Measurements from ENCODE around the gene RPGRIP1.
"Not testable (repeated sequence)": the region's sequence is repeated elsewhere in the genome, so short reads cannot be mapped to it uniquely, and the experiment has no call there.

Gene RPGRIP1

GRCh38 chr14:21279783-21280182 is at the start of gene RPGRIP1:
RPGRIP1 (plus strand) TSS chr14:21280083; CDS start chr14:21287977, 7,894 bp downstream.
- Histone ChIP-seq H3K4me3 (no peak within 1 kb of the TSS), H3K27ac (peak within 1 kb of the TSS in 2 of 21 experiments; percentile 26 to 65)

- H3K27ac ChIP-seq: peak overlapping the region in 2 of 21 experiments; percentile 25 to 63
- H3K4me3 ChIP-seq: no peak overlapping the region
Observed at GRCh38 chr14:21231020-21231652, 48.7 kb upstream of the RPGRIP1 start.

- no peak overlapping the region for H3K27ac ChIP-seq
- no peak overlapping the region for H3K4me3 ChIP-seq
Observed at GRCh38 chr14:21233457-21234076, 46.3 kb upstream of the RPGRIP1 start.

- Histone ChIP-seq H3K27ac (no peak overlapping the region), H3K4me3 (no peak overlapping the region)
Observed at GRCh38 chr14:21234112-21234511, 45.8 kb upstream of the RPGRIP1 start.

GRCh38 chr14:21236948-21237797 is 42.7 kb upstream of the RPGRIP1 start:
- Histone ChIP-seq H3K4me3 (no peak overlapping the region), H3K27ac (no peak overlapping the region)

- H3K4me3 ChIP-seq: no peak overlapping the region
- no peak overlapping the region for H3K27ac ChIP-seq
Observed at GRCh38 chr14:21238823-21239518, 40.9 kb upstream of the RPGRIP1 start.

GRCh38 chr14:21240417-21240816 is 39.5 kb upstream of the RPGRIP1 start:
- H3K4me3 ChIP-seq: no peak overlapping the region
- no peak overlapping the region for H3K27ac ChIP-seq

- Histone ChIP-seq H3K27ac (no peak overlapping the region), H3K4me3 (no peak overlapping the region)
Observed at GRCh38 chr14:21241218-21241819, 38.6 kb upstream of the RPGRIP1 start.

GRCh38 chr14:21244544-21244943 is 35.3 kb upstream of the RPGRIP1 start:
- H3K27ac ChIP-seq: no peak overlapping the region
- H3K4me3 ChIP-seq: no peak overlapping the region

- Histone ChIP-seq H3K27ac (no peak overlapping the region), H3K4me3 (no peak overlapping the region)
Observed at GRCh38 chr14:21245813-21246212, 34.1 kb upstream of the RPGRIP1 start.

GRCh38 chr14:21248338-21248737 is 31.5 kb upstream of the RPGRIP1 start:
- no peak overlapping the region for H3K27ac ChIP-seq

GRCh38 chr14:21248739-21249411 is 31.0 kb upstream of the RPGRIP1 start:
- H3K4me3 ChIP-seq: no peak overlapping the region
- no peak overlapping the region for H3K27ac ChIP-seq

More at GRCh38 chr14:21248338-21248737, 31.5 kb upstream of the RPGRIP1 start:
- no peak overlapping the region for H3K4me3 ChIP-seq

GRCh38 chr14:21251215-21251614 is 28.7 kb upstream of the RPGRIP1 start:
- H3K4me3 ChIP-seq: no peak overlapping the region

GRCh38 chr14:21252149-21252548 is 27.7 kb upstream of the RPGRIP1 start:
- no peak overlapping the region for H3K4me3 ChIP-seq
- H3K27ac ChIP-seq: peak overlapping the region in 1 of 21 experiments; percentile 1

More at GRCh38 chr14:21251215-21251614, 28.7 kb upstream of the RPGRIP1 start:
- no peak overlapping the region for H3K27ac ChIP-seq

- no peak overlapping the region for H3K4me3 ChIP-seq
- peak overlapping the region in 2 of 21 experiments; percentile 20 to 49 for H3K27ac ChIP-seq
Observed at GRCh38 chr14:21255385-21256101, 24.3 kb upstream of the RPGRIP1 start.

- not testable (repeated sequence) for H3K4me3 ChIP-seq
- peak overlapping the region in 1 of 21 experiments; percentile 49 for H3K27ac ChIP-seq
Observed at GRCh38 chr14:21256102-21256447, 23.8 kb upstream of the RPGRIP1 start.

- Histone ChIP-seq H3K4me3 (no peak overlapping the region), H3K27ac (peak overlapping the region in 2 of 21 experiments; percentile 10 to 49)
Observed at GRCh38 chr14:21256539-21257393, 23.1 kb upstream of the RPGRIP1 start.

All from skin epidermis (tissue), 12 donors.